ENCODE data around the gene SYTL3. TPM values are rescaled to one million over a fixed set of nuclear protein-coding genes. Genes with fewer than 3 reads are reported as not detected.

SYTL3 gene
- total RNA-seq, 1 experiment from 2014 or later = 0.09 TPM

DNA sequence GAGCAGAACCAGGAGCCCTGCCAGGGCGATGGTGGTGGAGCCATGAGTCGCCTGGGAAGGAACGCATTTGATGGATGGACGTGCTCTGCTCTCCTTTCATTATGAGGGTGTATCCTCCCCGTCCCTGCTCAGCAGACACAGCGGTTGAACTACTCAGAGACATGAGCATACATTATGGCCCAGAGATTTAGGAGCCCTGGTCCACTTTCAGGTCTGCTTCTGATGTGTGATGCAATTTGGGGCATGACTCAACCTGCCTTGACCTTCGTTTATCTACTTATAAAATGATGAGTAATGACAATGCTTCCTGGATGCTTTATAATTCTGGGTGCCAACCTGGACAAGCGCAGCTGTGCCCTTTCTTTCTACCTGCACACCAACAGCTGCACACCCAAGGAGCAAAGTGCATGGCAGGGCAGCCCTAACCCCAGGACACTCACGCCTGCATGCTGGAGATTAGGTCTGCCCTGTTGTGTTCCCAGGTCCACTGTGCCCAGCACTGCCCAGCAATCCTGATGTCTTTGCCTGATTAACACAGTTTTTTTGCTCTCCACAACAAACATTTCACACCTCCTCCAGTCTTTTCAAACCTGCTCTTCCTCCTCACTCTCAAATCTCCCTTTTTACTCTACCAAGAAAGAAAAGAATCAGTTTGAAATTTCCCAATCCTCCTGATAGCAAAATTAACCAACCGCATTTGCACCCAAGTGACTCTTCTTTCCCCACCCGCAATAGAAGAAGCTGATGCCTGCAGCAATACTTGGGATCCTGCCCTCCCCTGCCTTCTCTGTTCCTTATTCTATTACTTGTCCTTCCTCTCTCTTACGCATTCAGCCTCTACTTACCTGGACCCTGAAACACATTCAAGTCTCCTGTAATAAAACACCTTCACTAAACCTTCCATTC, 88.1 kb downstream of the SYTL3 start:
- Histone ChIP-seq H3K14ac (ENCODE audit: insufficient read depth, low read length) (no peak overlapping the region), H3K4ac (ENCODE audit: low read depth, low read length) (no peak overlapping the region), H3K27me3 (ENCODE audit: insufficient read depth, low read length) (no peaks in the 10 kb centered on the region), H2BK120ac (ENCODE audit: low read depth, low read length, poor library complexity, severe bottlenecking) (no peak overlapping the region), H3K9ac (ENCODE audit: extremely low read depth, insufficient read length, low read length) (no peak overlapping the region), H3K9me3 (ENCODE audit: control insufficient read depth, low read depth, low read length) (no peaks in the 10 kb centered on the region), H2AK5ac (ENCODE audit: insufficient read length, low read length) (no peak overlapping the region), H3K79me1 (ENCODE audit: insufficient read depth, low read depth, low read length, poor library complexity, severe bottlenecking) (no peaks in the 10 kb centered on the region), H2BK5ac (ENCODE audit: insufficient read length, low read length) (no peak overlapping the region), H3K18ac (ENCODE audit: insufficient read length, low read depth, low read length) (no peak overlapping the region), H3K27ac (ENCODE audit: insufficient read length, low read depth, low read length) (no peak overlapping the region), H3K4me1 (ENCODE audit: insufficient read depth, low read length) (no peaks in the 10 kb centered on the region), H2BK20ac (ENCODE audit: low read depth, low read length, poor library complexity, severe bottlenecking) (no peak overlapping the region), H4K20me1 (ENCODE audit: control insufficient read depth, insufficient read depth, insufficient read length) (no peaks in the 10 kb centered on the region), H4K8ac (replicated peaks; ENCODE audit: insufficient read length, low read depth, low read length) (no peak overlapping the region), H3K4me2 (ENCODE audit: insufficient read depth, insufficient read length, low read length) (no peak overlapping the region), H3K56ac (ENCODE audit: insufficient read length, low read depth, low read length) (no peak overlapping the region), H3K23me2 (ENCODE audit: insufficient read length, low read depth, low read length, poor library complexity, severe bottlenecking) (no peaks in the 10 kb centered on the region), H2BK12ac (ENCODE audit: insufficient read length, low read depth, low read length) (no peak overlapping the region), H4K5ac (ENCODE audit: insufficient read length, low read depth, low read length) (no peak overlapping the region), H3K23ac (ENCODE audit: insufficient read length, low read depth, low read length) (no peak overlapping the region), H2AFZ (ENCODE audit: low read length) (no peak overlapping the region), H3K79me2 (ENCODE audit: insufficient read depth, low read length) (no peaks in the 10 kb centered on the region), H2BK15ac (ENCODE audit: low read depth, low read length) (no peak overlapping the region), H4K91ac (ENCODE audit: insufficient read length, low read depth, low read length) (no peak overlapping the region), H3T11ph (ENCODE audit: low read length) (no peak overlapping the region)
- Mint-ChIP-seq H3K27me3 (ENCODE audit: low read depth) (peaks cover 6% of the 10 kb centered on the region), H3K4me1 (no peaks in the 10 kb centered on the region), H3K4me3 (no peak overlapping the region), H3K36me3 (ENCODE audit: insufficient read depth in 1 of 3, low read depth in 3 of 3) (peaks cover 0 to 11% (median 7%) of the 10 kb centered on the region in 3 experiments; a peak in 4 of 7 replicates), H3K27ac (no peak overlapping the region; a peak in 1 of 7 replicates), H3K9me3 (peaks cover 14 to 15% of the 10 kb centered on the region in 2 experiments)
- TF ChIP-seq, protein P1, sequence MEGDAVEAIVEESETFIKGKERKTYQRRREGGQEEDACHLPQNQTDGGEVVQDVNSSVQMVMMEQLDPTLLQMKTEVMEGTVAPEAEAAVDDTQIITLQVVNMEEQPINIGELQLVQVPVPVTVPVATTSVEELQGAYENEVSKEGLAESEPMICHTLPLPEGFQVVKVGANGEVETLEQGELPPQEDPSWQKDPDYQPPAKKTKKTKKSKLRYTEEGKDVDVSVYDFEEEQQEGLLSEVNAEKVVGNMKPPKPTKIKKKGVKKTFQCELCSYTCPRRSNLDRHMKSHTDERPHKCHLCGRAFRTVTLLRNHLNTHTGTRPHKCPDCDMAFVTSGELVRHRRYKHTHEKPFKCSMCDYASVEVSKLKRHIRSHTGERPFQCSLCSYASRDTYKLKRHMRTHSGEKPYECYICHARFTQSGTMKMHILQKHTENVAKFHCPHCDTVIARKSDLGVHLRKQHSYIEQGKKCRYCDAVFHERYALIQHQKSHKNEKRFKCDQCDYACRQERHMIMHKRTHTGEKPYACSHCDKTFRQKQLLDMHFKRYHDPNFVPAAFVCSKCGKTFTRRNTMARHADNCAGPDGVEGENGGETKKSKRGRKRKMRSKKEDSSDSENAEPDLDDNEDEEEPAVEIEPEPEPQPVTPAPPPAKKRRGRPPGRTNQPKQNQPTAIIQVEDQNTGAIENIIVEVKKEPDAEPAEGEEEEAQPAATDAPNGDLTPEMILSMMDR (conservative IDR thresholded peaks at IDR 0.05) = no peak
- WGBS (ENCODE audit: extremely low coverage, insufficient read length, low lambda C conversion rate) = no CpG with 5 or more reads among the region's 12 CpGs
- no peak for DNase-seq

Measured in H9 (cell line).